ENCODE data around the gene ZFPM1. TPM values are rescaled to one million over a fixed set of nuclear protein-coding genes. Genes with fewer than 3 reads are reported as not detected.

ZFPM1 gene
- total RNA-seq, 2 donors from 2014 or later: 10.9 to 11.4 TPM

GRCh38 chr16:88502776-88503280 is 49.7 kb downstream of the ZFPM1 start:
- no peaks in the 10 kb centered on the region for H3K27me3 ChIP-seq
- H3K4me1 ChIP-seq: peaks cover 93% of the 10 kb centered on the region
- DNase-seq (no peak), ATAC-seq (no peak)
- TF ChIP-seq CTCF (IDR thresholded peaks at IDR 0.05) (no peak), POLR2A (IDR thresholded peaks at IDR 0.05) (no peak)
- no peaks in the 10 kb centered on the region for H3K9me3 ChIP-seq
- intact Hi-C loops (cut with DNase I): no loop called here
- H3K4me3 ChIP-seq: no peak overlapping the region
- 85 to 89% methylated on average over 21 to 23 of the region's 23 CpGs for WGBS, 2 donors
- H3K36me3 ChIP-seq (replicated peaks in 1 of 2; ENCODE audit: insufficient read depth in 1 of 2, low read depth in 2 of 2): no peaks in the 10 kb centered on the region
- peak overlapping the region; percentile 83 to 93 (median 90) for H3K27ac ChIP-seq

GRCh38 chr16:88503374-88503770 is 50.3 kb downstream of the ZFPM1 start:
- DNase-seq (peak; percentile 50 to 81 (median 73)), ATAC-seq (no peak)
- H3K9me3 ChIP-seq: no peaks in the 10 kb centered on the region
- H3K27me3 ChIP-seq: no peaks in the 10 kb centered on the region
- H3K4me3 ChIP-seq: no peak overlapping the region
- TF ChIP-seq POLR2A (IDR thresholded peaks at IDR 0.05): no peak
- no peak for TF ChIP-seq CTCF (IDR thresholded peaks at IDR 0.05)
- 53 to 68% methylated on average over 7 to 9 of the region's 10 CpGs for WGBS, 2 donors
- H3K4me1 ChIP-seq: peaks cover 93% of the 10 kb centered on the region
- intact Hi-C loops (cut with DNase I): no loop called here
- H3K27ac ChIP-seq: peak overlapping the region; percentile 83 to 93 (median 90)
- no peaks in the 10 kb centered on the region for H3K36me3 ChIP-seq (replicated peaks in 1 of 2; ENCODE audit: insufficient read depth in 1 of 2, low read depth in 2 of 2)

GRCh38 chr16:88503771-88504488 is 50.9 kb downstream of the ZFPM1 start:
- no peaks in the 10 kb centered on the region for H3K9me3 ChIP-seq
- H3K4me1 ChIP-seq: peaks cover 93% of the 10 kb centered on the region
- intact Hi-C loops (cut with DNase I): no loop called here
- no peak overlapping the region for H3K4me3 ChIP-seq
- ATAC-seq (no peak), DNase-seq (no peak)
- TF ChIP-seq POLR2A (IDR thresholded peaks at IDR 0.05): no peak
- TF ChIP-seq CTCF (IDR thresholded peaks at IDR 0.05): no peak
- no peaks in the 10 kb centered on the region for H3K36me3 ChIP-seq (replicated peaks in 1 of 2; ENCODE audit: insufficient read depth in 1 of 2, low read depth in 2 of 2)
- WGBS, 2 donors: 48 to 54% methylated on average over 5 to 13 of the region's 13 CpGs
- H3K27me3 ChIP-seq: no peaks in the 10 kb centered on the region
- peak overlapping the region; percentile 83 to 93 (median 90) for H3K27ac ChIP-seq

- no peaks in the 10 kb centered on the region for H3K36me3 ChIP-seq (replicated peaks in 1 of 2; ENCODE audit: insufficient read depth in 1 of 2, low read depth in 2 of 2)
- peaks cover 93% of the 10 kb centered on the region for H3K4me1 ChIP-seq
- peak; percentile 88 to 95 (median 94) for DNase-seq
- H3K27me3 ChIP-seq: no peaks in the 10 kb centered on the region
- peak overlapping the region; percentile 83 to 93 (median 90) for H3K27ac ChIP-seq
- 7 to 30% methylated on average over 14 to 27 of the region's 28 CpGs for WGBS, 2 donors
- intact Hi-C loops (cut with DNase I): no loop called here
- no peaks in the 10 kb centered on the region for H3K9me3 ChIP-seq
- no peak overlapping the region for H3K4me3 ChIP-seq
- peak; percentile 19 to 50 (median 26) for TF ChIP-seq POLR2A (IDR thresholded peaks at IDR 0.05)
- TF ChIP-seq CTCF (IDR thresholded peaks at IDR 0.05): no peak
- ATAC-seq: peak; percentile 62
Observed at GRCh38 chr16:88504489-88505404, 51.7 kb downstream of the ZFPM1 start.

All from body of pancreas (tissue), 4 donors.